ENCODE results near the gene GAMT. TPM values are rescaled to one million over a fixed set of nuclear protein-coding genes. Genes with fewer than 3 reads are reported as not detected.

Gene GAMT
- total RNA-seq, 1 experiment from 2014 or later: 27.7 TPM

DNA sequence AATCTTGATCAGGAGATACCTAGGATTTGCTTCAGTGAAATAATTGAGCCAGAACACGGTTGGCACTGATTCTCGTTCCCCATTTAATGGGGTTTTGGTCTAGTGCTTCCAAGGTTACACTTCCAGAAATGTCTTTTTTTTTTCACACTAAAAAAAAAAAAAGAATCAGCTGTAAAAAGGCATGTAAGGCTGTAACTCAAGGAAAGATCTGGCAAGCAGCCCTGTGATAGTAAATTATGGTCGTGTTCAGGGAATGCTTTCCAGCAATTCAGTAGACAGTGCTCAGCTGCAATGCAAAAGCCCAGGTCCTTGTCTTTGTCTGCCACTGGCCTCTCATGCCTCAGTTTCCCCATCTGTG lies 44.9 kb downstream of the GAMT start:
- ChIA-PET CTCF (interaction anchor here (1.3 kb wide), 1 partner anchor 41 kb away, joined by 4 read pairs; no protein-coding TSS in a partner anchor), POLR2A (no interaction called here)
- H3K27ac Mint-ChIP-seq: peak overlapping the region; percentile 95; the same call in 1 of the 2 replicates
- ATAC-seq: no peak
- H3K9me3 Mint-ChIP-seq: no peaks in the 10 kb centered on the region
- no peaks in the 10 kb centered on the region for H3K27me3 Mint-ChIP-seq (ENCODE audit: low read depth)
- H3K4me1 Mint-ChIP-seq: peaks cover 43% of the 10 kb centered on the region
- DNase-seq (ENCODE audit: low spot score): no peak
- H3K4me3 Mint-ChIP-seq: peak overlapping the region; percentile 94
- no peak for TF ChIP-seq ZNF219 (CRISPR knock-in tag; IDR thresholded peaks at IDR 0.05; ENCODE audit: borderline replicate concordance)
- no peak for TF ChIP-seq FOXP1 (CRISPR knock-in tag; IDR thresholded peaks at IDR 0.05; ENCODE audit: borderline replicate concordance)
- TF ChIP-seq HMGXB4 (CRISPR knock-in tag; IDR thresholded peaks at IDR 0.05): no peak
- TF ChIP-seq, protein P1, sequence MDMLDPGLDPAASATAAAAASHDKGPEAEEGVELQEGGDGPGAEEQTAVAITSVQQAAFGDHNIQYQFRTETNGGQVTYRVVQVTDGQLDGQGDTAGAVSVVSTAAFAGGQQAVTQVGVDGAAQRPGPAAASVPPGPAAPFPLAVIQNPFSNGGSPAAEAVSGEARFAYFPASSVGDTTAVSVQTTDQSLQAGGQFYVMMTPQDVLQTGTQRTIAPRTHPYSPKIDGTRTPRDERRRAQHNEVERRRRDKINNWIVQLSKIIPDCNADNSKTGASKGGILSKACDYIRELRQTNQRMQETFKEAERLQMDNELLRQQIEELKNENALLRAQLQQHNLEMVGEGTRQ (CRISPR knock-in tag; IDR thresholded peaks at IDR 0.05): no peak
- TF ChIP-seq ZNF232 (CRISPR knock-in tag; IDR thresholded peaks at IDR 0.05): no peak
- TF ChIP-seq ZNF317 (CRISPR knock-in tag; IDR thresholded peaks at IDR 0.05; ENCODE audit: borderline replicate concordance, low read depth): no peak
- TF ChIP-seq, protein P2, sequence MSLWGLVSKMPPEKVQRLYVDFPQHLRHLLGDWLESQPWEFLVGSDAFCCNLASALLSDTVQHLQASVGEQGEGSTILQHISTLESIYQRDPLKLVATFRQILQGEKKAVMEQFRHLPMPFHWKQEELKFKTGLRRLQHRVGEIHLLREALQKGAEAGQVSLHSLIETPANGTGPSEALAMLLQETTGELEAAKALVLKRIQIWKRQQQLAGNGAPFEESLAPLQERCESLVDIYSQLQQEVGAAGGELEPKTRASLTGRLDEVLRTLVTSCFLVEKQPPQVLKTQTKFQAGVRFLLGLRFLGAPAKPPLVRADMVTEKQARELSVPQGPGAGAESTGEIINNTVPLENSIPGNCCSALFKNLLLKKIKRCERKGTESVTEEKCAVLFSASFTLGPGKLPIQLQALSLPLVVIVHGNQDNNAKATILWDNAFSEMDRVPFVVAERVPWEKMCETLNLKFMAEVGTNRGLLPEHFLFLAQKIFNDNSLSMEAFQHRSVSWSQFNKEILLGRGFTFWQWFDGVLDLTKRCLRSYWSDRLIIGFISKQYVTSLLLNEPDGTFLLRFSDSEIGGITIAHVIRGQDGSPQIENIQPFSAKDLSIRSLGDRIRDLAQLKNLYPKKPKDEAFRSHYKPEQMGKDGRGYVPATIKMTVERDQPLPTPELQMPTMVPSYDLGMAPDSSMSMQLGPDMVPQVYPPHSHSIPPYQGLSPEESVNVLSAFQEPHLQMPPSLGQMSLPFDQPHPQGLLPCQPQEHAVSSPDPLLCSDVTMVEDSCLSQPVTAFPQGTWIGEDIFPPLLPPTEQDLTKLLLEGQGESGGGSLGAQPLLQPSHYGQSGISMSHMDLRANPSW (CRISPR knock-in tag; conservative IDR thresholded peaks at IDR 0.05; ENCODE audit: low read depth): no peak
- no peak for TF ChIP-seq JUN (CRISPR knock-in tag; IDR thresholded peaks at IDR 0.05)
- TF ChIP-seq ZNF121 (CRISPR knock-in tag; IDR thresholded peaks at IDR 0.05): no peak
- no peak for TF ChIP-seq NR1H2 (CRISPR knock-in tag; IDR thresholded peaks at IDR 0.05)
- no peak for TF ChIP-seq ZNF425 (CRISPR knock-in tag; conservative IDR thresholded peaks at IDR 0.05)
- H3K36me3 Mint-ChIP-seq: peaks cover 43% of the 10 kb centered on the region

DNA sequence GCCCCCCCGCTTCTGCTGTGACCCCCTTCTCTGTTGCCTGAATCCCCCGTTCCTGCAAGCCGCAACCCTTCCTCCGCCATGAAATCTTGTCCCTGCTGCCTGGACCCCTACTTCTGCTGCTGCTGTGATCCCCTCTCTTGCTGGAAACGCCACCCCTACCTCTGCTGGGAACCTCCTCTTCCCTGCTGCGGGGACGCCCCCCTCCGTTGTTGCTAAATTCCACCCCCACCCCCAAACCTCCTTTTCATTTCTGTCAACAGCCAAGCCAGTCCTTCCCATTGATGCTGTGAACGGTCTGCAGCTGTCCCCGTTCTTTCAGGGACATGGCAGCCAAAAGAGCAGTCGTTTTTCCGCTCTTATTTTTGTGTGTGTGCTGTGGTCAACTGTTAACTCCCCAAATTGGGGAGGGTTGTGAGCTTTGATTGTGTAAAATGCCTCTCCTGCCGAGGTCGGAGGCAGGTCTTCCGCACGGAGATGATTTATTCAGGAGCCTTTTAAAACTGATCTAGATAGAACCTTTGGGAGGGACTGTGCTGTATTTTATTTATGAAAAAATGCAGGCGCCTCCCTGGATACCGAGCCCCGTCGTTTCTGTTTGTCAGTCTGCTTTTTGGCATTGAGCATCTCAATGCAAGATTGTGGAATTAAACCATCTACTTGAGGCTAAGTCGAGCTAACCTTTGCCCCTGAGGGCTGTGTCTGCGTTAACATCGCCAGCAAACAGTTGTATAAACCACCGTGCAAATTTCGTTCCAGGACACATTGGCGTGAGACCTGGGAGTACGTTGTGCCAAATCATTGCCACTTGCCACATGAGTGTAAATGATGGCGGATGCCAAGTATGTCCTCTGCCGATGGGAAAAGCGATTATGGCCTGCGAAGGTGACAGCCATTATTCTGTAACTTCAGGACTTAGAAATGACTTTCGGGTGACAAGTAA lies 45.5 kb downstream of the GAMT start:
- DNase-seq (ENCODE audit: low spot score): no peak
- peak overlapping the region; percentile 94 for H3K4me3 Mint-ChIP-seq
- ChIA-PET CTCF (interaction anchor here (1.3 to 2.3 kb wide), 2 partner anchors 40 to 42 kb away, joined by 4 to 5 read pairs; no protein-coding TSS in a partner anchor), POLR2A (no interaction called here)
- no peak for ATAC-seq
- no peaks in the 10 kb centered on the region for H3K27me3 Mint-ChIP-seq (ENCODE audit: low read depth)
- H3K4me1 Mint-ChIP-seq: peaks cover 43% of the 10 kb centered on the region
- TF ChIP-seq MAX (CRISPR knock-in tag; IDR thresholded peaks at IDR 0.05) (0 out of 2 replicates have a peak, but pooled peaks have one; percentile 17), IRF2 (CRISPR knock-in tag; IDR thresholded peaks at IDR 0.05; ENCODE audit: borderline replicate concordance, low read depth) (no peak)
- H3K9me3 Mint-ChIP-seq: no peaks in the 10 kb centered on the region
- H3K27ac Mint-ChIP-seq: peak overlapping the region; percentile 95
- peaks cover 37% of the 10 kb centered on the region for H3K36me3 Mint-ChIP-seq
